Activated CD8-positive, alpha-beta memory T cell treated with anti-CD3 and anti-CD28 coated beads for 48 hours (primary cell): Measurements from ENCODE around the gene SLC39A12.

Experiments used
- DNase-seq, 3 experiments: peaks; one replicate each; pipeline ENCODE4 v3.0.0-alpha.2; 2020; ENCODE audit warnings: low read depth in 2 of 3, low spot score in 2 of 3

Gene SLC39A12

DNA sequence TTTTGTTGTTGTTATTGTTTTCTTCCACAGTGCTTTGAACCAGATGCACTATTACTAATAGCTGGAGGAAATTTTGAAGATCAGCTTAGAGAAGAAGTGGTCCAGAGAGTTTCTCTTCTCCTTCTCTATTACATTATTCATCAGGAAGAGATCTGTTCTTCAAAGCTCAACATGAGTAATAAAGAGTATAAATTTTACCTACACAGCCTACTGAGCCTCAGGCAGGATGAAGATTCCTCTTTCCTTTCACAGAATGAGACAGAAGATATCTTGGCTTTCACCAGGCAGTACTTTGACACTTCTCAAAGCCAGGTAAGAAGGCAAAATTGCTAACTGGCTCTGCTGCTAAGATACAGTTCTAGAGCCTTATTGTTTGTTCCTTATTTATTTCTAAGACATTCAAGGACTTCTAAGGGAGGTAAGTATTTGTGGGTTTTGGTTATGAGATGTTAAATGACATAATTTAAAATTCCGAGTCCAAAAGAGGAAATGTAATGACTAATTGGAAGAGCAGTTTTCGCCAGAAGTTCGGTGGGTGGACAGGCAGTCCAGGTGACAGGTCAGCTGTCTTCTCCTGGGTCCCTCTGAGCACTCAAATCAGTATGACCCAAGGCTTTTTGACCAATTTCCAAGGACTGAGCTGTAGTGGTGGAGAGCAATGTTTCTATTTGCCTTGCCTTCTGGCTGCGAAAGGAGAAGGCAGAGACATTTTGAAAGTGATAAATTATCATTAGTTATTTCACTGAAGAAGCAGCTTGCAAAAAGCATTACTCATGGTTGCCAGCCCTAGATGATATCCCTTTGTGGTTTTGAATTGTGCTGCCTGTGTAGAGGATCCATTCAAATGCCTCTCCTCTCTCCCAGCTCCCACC is 10.1 kb downstream of the SLC39A12 start:
- no peak for DNase-seq

DNA sequence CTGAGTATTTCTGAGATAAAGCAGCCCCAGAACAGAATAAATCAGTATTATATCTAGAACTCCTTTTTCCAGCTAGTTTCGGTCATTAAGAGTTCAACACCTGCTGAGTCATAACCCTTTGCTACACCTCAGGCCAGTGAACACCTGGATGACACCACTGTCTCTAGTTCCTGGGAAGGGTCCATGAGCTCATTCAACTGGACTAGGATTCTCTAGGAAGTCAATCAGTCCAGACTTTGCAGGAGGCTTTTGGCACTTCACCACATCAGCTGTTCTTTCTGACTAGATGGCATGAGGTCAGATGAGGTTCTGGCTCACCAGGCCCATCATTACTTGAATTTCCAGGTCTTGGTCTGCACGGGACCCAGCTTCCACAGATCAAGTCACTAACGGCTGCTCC is 11.7 kb downstream of the SLC39A12 start:
- no peak for DNase-seq

DNA sequence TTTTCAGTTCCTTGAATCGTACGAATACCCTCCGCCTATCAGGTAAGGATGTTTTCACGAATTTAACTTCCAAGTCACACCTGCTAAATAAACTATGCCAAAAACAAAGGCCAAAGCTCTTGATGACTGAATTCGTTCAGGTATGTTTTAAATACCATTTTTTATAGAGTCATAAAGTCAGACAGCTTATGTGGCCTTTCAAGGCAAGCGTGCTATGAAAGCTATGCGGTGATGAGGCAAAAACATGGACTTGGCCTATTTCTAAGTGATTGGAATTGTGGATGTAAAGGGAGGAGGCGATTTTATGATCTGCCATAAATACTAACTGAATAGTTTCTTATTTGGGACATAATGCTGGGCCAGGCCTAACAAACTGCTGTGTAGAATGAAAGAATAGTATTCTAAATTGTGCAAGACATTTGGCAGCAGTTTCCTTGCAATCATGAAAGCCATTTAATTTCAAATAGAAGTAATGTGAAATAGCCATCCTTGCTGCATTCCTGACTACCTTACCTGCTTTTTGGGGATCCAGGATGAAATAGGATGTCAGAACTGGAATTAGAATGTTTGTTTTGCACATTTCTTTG is 14.0 kb downstream of the SLC39A12 start:
- DNase-seq: no peak

DNA sequence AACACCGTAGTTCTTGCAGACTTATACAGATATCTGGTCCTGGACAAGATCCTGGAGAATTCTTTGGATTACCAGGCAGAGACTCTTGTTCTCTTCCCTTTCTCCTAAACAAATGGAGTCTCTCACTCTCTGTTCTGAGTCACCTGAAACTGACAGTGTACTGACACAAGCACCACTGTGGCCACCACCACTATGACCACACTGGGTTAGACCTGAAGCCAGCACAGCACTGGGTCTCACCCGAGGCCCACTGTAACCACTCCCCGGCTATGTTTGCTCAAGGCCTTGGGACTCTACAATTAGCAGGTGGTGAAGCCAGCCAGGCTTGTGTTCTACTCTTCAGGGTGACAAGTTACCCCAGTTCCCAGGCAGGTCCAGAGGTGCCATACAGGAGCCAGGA is 22.8 kb downstream of the SLC39A12 start:
- DNase-seq: no peak

DNA sequence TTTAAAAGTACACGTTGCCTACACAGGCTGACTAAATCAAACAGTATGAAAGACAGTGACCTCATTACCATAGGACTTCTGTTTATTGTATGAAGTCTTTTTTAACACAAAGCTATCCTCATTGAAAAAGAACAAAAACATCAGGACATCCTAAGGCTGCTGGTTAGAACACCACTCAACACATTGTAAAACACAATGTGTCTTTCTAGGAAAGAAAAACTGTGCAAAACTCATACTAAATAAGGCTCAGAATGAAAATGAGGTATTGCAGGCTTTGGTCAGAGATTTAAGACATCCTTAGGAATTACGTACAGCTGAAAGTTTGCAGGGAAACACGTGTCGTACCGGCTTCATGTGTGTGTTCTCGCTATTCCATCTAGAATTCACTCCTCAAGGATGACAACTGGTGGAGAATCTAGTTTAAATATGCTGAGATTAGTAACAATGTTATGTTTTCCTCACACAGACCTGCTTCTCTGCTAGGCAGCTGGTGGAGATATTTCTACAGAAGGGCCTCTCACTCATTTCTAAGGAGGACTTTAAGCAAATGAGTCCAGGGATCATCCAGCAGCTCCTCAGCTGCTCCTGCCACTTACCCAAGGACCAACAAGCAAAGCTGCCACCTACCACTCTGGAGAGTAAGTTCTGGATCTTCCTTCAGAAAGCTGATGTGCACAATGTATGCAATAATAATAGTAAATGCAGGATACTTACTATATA is 29.3 kb downstream of the SLC39A12 start:
- DNase-seq: no peak

DNA sequence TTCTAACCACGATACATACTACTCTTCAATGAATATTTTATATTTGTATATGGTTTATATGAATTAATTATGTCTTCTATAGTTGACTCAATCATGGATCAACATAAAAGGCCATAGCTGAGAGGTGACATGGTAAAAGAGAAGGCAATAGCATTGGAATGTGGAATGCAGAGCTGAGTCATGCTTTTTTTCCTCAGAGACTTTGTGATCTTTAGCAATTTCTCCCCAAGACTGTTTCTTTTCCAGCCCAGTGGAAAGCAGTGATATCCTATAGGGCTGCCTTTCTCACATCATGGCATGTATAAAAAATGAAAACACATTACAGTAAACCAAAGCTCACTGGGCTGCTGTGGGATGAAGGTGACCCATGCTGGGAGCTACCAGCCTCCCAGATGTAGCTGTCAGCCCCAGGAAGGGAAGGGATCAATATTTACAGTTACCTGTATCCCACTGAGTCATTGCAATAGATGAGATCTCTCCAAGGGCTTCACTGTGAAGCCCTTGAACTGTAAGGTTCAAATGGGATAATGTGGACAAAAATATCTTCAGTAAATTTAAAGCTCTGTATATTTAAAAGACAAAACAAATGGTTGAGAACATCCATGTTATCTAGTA is 30.2 kb downstream of the SLC39A12 start:
- DNase-seq: no peak

DNA sequence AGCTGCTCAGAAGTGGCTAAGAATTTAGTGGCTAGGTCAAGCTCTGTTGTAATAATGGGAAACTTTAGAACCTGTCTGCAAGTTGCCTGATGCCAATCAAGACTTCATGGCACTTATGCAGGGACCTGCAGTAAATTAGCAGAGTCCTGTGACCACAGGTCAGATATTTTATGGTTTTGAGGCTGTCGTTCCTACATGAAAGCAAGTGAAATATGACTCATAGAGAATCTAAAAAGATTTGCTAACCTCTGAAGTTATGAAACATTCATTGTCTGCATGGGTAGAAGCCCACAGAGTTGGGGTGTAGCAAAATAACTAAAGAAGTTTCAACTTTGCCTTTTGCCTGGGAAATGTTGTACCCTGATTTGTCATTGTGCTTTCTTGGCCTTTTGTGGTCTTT is 32.3 kb downstream of the SLC39A12 start:
- DNase-seq: no peak

DNA sequence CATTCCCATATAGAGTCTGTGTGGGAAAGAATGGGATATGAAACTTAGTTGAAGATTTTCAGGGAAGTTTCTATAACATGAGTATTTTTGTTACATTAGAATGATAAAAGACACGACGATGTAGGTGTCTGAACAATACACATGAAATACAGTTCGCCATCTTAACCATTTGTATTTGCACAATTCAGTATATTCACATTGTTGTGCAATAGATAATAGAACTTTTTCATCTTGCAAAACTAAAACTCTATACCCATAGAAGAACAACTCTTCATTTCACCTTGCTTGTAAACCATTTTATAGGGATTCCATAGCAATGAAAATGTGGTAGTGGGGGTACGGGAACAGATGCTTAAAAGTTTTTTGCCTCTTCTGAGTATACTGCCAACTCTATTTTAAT is 32.8 kb downstream of the SLC39A12 start:
- no peak for DNase-seq

DNA sequence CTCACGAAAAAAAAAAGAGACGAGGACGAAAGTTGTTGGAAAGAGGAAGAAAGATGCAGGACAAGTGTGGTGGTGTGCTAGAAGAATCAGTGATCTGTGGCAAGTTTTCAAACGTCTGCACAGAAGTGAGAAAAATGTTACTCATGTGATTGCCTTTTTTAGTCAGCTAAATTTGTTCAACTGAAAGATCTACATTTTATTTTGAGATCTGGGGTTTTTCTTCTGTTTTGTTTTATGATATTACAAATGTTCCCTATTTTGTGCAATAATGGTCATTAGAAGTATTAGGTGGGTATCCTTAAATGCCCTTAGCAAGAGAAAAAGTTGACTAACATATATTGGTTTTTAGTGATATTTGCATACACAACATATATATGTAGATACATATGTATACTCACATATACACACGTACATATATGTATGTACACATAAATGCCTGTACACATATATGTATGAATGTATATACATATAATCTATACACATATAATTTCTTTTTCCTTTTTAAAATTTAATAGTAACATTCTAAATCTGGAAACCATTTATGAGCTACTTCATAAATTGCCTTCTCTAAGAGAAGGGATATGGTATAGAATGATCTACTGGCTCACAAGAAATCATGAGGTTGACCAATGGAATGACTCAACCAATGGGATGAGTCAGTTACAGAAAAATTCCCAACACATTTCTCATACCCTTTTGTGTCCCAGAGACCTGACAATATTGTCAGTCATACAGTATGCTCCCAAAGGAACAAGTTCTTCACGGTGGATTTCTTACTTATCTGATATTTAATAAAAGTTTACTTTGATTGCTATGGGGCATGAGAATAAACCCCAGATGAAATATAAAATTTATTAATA is 38.4 kb downstream of the SLC39A12 start:
- DNase-seq: no peak

DNA sequence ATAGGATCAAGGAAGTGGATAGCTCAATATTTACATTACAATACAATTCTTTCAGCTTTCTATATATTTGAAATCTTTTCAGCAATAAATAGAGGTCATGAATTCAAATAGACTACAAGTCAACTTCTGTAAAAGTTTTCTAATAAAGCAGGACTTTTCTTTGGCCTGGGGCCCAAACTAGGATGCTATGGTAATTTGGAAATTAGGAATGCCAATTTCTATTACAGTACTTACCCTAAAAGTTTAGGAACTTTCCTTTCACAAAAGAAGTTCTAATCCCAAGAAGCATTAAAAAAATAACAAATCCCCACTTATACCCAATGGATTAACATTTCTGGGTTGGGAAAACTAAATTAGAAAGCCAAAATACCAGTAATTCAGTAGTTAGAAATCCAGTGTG is 40.5 kb downstream of the SLC39A12 start:
- no peak for DNase-seq

DNA sequence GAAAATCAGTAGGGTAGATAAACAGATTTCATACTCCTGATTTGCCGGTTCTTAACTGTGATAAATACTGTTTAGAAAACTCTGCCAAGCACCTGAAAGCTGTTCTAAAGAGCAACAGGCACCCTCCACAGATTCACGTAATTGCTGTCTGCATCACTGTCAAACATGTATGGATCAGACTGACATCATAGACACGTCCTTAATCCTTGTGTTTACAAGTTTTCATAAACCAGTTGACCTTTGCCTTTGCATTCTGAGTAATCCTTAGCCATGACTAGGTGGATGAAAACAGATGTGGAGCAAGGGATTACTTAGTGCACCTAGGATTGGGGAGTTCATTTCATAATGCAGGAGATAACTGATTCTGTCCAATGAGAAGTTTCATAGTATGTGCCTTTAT is 41.6 kb downstream of the SLC39A12 start:
- DNase-seq: no peak

DNA sequence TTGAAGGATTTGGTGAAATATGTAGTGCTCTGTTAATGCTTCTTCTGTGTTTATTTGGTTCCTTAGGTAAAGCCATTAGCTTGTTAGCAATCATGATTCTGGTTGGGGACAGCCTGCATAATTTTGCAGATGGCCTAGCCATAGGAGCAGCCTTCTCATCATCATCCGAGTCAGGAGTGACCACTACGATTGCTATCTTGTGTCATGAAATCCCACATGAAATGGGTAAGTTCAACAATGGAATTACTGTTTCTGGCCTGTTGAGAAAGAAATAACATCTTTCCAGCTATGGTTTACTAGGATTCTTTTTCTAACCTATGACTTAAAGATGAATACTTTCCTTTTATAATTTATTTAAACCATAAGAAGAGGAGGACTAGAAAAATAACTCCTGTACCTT is 48.9 kb downstream of the SLC39A12 start:
- DNase-seq: no peak

DNA sequence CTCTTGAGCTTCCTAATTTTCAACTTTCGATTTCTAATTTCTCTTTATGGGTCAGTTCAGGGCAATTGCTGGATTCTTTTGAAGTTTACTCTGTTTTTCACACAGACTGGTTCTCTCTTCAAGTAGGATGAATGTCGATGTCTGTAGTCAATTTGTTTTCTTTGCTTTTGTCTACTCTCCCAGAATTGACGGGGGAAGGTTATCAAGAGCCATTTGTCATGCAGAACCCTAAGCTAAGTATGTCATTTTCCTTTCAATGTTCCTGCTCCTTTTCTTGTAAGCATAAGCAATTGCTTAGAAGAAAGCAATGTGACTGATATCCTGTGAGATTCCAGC is 53.7 kb downstream of the SLC39A12 start:
- no peak for DNase-seq

DNA sequence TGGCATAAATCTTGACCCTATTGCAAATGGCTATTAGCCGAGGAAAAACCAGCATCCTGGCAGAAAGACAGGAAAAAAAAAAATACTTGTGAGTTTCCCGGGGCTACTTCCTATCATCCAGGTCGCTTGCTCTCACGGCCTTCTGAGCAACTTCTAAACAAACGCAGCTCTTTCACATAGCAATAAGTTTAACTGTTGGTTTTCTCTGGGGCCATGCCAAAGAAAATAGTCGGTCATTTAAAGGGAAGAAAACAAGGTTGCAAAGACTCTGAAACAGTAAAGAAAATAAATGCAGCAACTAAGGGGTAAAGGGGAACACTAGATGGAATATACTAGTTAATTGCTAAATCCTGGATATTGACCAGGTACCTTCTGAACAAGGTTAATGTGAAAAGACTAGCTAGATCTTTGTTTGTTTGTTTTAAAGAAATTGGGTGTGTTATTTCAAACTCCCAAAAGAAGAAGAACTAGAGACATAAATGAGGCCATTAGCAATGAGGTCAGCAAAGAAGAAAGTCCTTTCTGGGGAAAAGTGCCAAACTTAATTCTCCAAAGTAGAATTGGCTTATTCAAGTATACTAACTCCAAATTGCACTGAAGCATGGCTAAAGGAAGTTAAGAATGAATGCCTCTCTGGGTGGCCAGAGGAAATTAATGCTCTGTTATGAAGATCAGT is 54.2 kb downstream of the SLC39A12 start:
- DNase-seq: no peak

DNA sequence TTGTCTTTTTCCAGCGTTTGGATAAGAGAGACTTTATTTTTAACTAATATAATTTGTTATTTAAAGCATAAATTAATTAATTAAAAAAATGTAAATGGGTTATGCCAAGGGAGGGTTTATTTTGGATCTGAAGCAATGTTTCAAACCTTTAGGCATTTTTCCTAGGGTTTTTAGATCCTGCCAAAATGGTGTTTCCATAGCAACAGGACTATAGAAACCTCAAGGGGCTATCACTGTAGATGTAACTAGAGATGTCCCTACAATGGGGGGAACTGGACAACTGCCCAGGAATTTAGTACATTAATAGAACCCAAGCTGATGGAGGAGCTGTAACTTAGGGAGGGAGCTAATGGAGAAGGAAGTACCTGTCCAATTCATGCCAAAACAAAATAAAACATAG is 57.3 kb downstream of the SLC39A12 start:
- DNase-seq: no peak

DNA sequence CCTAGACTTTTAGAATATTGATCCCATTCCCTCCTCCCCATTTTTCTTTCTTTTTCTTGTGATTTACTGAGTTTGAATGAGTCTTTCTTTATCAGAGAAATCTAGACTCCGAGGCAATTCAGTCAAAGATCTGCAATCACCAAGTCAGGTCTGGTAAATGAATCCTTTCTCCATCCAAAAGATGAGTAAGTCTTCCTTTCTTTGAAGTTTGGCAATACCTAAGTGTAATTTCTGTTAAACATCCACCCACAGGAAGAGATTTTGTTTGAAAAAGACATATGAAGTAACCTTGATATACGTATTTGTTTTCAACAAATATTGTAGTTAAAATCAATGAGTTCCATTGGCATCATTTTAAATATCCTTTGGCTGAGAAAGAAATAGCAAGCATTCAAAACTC is 58.3 kb downstream of the SLC39A12 start:
- DNase-seq: no peak

DNA sequence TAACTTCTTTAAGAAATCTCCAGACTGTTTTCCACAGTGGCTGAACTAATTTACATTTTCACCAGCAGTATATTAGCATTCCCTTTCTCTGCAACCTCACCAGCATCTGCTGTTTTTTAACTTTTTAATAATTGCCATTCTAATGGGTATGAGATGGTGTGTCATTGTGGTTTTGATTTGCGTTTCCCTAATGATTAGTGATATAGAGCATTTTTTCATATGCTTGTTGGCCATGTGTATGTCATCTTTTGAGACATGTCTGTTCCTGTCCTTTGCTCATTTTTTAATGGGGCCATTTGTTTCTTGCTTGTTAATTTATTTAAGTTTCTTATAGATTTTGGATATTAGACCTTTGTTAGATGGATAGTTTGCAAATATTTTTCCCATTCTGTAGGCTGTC is 68.8 kb downstream of the SLC39A12 start:
- DNase-seq: no peak

DNA sequence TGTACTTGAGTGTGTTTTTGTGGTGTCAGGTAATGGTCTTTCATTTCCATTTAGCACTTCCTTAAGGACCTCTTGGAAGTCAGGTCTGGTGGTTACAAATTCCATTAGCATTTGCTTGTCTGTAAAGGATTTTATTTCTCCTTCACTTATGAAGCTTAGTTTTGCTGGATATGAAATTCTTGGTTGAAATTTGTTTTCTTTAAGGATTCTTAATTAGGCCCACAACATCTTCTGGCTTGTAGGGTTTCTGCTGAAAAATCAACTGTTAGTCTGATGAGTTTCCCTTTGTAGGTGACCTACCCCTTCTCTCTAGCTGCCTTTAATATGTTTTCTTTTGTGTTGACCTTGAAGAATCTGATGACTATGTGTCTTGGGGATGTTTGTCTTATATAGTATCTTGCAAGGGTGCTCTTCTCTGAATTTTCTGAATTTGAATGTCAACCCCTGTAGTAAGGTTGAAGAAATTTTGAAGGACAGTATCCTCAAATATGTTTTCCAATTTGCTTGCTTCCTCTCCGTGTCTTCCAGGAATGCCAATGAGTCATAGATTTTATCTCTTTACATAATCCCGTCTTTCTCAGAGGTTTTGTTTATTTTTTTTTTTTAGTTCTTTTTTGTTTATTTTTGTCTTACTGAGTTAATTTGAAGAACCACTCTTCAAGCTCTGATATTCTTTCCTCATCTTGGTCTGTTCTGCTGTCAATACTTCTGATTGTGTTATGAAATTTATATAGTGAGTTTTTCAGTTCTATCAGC is 70.2 kb downstream of the SLC39A12 start:
- no peak for DNase-seq

DNA sequence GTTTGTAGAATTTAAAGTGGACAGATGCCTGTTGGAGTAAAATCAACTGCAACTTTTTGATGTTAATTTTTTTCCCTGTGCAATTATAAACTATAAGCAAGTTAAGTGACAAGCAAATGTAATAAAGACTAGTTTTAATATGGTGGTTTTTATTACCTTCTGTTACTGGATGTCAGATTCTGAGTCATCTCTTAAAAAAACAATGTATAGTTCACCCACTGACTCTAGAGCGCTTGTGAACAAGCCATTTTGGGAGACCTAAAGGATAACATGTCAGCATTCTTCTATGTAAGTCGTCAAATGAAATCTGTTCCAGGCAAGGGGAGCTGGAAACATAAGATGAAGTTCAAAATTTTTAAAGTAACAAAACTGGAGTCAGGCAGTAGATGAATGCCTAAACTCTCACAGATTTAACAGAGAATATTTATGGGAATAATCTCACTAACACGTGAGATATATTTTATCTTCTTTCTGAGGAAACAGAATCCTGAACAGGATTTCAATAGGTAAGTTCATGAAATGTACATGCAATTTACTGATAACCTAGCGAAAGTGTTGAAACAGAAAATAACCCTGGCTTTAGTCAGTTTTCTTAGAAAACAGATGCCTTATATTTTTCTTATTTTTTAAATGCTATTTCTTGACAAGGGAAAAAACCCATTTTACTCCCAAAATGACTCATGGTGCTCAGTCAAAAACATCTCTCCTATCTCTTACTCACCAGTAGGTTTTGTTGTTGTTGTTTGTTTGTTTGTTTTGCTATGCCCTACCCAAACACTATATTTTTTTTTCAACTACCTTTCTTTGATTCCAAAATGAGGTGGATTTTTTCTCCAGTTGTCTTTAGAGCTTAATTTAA is 91.7 kb downstream of the SLC39A12 start:
- no peak for DNase-seq
